ENCODE data around the gene FAM227A. TPM values are rescaled to one million over a fixed set of nuclear protein-coding genes. Genes with fewer than 3 reads are reported as not detected.
A peak's percentile ranks its signal among the peaks of the same experiment; 100 is the strongest.

Gene FAM227A
- total RNA-seq, 3 donors from 2014 or later (not counting 1 experiment from before 2014, with no cell fraction given), result 0.07 to 0.29 (median 0.28) TPM

DNA sequence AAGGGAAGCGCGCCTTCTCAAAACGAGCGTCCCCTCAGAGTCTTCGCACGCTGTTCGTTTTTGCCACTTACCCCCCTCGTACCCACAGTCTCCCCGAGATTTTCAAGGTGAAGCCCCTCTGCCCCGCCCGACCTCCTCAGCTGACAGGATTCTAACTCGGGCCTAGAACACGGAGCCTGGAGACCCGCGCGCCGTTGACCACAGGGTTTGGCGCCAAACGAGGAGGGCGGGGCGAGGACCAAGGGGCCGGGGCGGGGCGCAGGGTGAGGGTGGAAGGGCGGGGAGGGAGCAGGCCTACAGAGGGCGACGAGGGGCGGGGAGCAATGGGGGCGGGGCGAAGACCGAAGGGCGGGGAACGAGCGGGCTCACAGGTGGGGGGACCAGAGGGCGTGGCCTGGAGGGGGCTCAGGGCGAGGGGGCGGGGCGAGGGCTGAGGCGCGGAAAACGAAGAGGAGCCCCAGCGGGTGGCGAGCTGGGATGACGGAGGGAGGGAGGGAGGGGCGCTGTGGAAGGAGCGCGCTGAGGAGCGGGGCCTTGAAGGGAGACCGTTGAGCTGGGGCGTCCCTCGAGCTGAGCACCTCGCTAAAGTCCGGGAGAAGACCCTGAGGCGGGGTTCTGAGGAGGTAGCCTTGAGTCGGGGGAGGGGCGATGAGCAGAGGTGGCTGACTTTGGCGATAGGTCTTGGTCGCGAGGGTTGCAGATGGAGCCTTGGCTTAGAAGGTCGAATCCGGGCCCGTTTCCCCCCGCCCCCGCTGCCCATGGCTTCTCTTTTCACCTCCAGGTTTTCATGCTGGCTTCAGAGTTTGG lies 86.0 kb downstream of the FAM227A start, which contains the start of gene DMC1:
Gene DMC1, minus strand, starts transcription at position 212 of the 807 bp plus-strand sequence. CDS start 1,927 bp downstream, outside the sequence.
- WGBS (ENCODE audit: insufficient coverage), result under 1% methylated on average over 63 of the region's 64 CpGs
- ATAC-seq (peak; percentile 96 to 99 (median 97)), DNase-seq (peak; percentile 80 to 98)
- Mint-ChIP-seq H3K27me3 (ENCODE audit: low read depth in 2 of 2) (no peaks in the 10 kb centered on the region), H3K27ac (peak within 1 kb of the TSS; percentile 52 to 86), H3K4me1 (peaks cover 12 to 19% of the 10 kb centered on the region in 2 donors), H3K36me3 (no peaks in the 10 kb centered on the region), H3K4me3 (peak within 1 kb of the TSS; percentile 90), H3K9me3 (no peaks in the 10 kb centered on the region)
- H3K27me3 ChIP-seq (ENCODE audit: control insufficient read depth, insufficient read depth, low read length), result no peaks in the 10 kb centered on the region
- H3K9me3 ChIP-seq (ENCODE audit: control insufficient read depth, insufficient read depth, low read length), result no peaks in the 10 kb centered on the region
- TF ChIP-seq, protein P1, sequence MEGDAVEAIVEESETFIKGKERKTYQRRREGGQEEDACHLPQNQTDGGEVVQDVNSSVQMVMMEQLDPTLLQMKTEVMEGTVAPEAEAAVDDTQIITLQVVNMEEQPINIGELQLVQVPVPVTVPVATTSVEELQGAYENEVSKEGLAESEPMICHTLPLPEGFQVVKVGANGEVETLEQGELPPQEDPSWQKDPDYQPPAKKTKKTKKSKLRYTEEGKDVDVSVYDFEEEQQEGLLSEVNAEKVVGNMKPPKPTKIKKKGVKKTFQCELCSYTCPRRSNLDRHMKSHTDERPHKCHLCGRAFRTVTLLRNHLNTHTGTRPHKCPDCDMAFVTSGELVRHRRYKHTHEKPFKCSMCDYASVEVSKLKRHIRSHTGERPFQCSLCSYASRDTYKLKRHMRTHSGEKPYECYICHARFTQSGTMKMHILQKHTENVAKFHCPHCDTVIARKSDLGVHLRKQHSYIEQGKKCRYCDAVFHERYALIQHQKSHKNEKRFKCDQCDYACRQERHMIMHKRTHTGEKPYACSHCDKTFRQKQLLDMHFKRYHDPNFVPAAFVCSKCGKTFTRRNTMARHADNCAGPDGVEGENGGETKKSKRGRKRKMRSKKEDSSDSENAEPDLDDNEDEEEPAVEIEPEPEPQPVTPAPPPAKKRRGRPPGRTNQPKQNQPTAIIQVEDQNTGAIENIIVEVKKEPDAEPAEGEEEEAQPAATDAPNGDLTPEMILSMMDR (IDR thresholded peaks at IDR 0.05), result no peak
- peak within 1 kb of the TSS; percentile 36 for H3K27ac ChIP-seq (ENCODE audit: low read length)
- H3K36me3 ChIP-seq (ENCODE audit: control insufficient read depth, insufficient read depth, low read length), result no peaks in the 10 kb centered on the region
- peaks cover 17% of the 10 kb centered on the region for H3K4me1 ChIP-seq (ENCODE audit: control insufficient read depth, insufficient read depth, low read length)
- peak within 1 kb of the TSS; percentile 68 for H3K4me3 ChIP-seq (ENCODE audit: low read length)
- intact Hi-C loops (cut with micrococcal nuclease), result loop anchor here (5.0 kb wide), 1 partner anchor 158 kb away; no protein-coding TSS in a partner anchor

DNA sequence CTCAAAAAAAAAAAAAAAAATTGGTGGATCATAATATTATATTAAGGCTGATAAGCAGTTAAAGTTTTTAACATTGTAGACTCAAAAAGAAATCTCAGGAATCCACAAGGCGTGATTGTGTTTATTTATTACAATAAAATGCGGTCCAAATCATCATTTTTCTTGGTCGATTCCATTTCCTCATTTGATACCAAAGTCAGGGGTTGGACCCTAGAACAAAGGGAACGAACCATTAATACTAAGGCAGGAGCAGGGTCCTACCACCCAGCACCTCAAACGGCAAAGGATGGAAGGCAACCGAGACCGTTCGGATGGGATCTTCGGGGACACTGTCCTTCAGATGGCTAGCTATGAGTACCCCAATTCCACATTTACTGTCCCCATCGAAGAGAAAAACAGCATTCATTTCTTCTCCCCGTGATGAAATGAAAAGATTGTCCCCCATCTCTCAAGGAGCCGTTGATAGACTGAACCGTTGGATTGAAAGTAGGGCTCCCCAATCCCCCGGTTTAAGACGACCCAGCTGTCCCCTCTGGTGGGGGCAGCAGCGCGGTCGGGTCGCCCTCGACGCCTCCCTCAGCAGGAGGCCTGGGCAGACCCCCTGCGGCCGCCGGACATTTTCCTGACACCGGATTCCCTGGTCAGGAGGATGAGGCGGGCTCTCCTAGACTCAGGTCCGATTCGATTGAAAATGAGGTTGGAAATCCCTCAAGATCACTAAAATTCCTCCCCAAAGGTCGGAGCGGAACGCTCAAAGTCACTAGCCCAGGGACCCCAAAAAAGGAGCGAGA lies 86.8 kb downstream of the FAM227A start:
- no peaks in the 10 kb centered on the region for H3K27me3 Mint-ChIP-seq (ENCODE audit: low read depth in 2 of 2)
- intact Hi-C loops (cut with micrococcal nuclease), result no loop called here
- no peaks in the 10 kb centered on the region for H3K36me3 ChIP-seq (ENCODE audit: control insufficient read depth, insufficient read depth, low read length)
- DNase-seq, result peak in 1 of 2 donors; percentile 22
- peak overlapping the region in 1 of 2 donors; percentile 86 for H3K27ac Mint-ChIP-seq
- no peak for ATAC-seq
- peaks cover 17% of the 10 kb centered on the region for H3K4me1 ChIP-seq (ENCODE audit: control insufficient read depth, insufficient read depth, low read length)
- peaks cover 12 to 19% of the 10 kb centered on the region in 2 donors for H3K4me1 Mint-ChIP-seq
- no peaks in the 10 kb centered on the region for H3K36me3 Mint-ChIP-seq
- H3K27ac ChIP-seq (ENCODE audit: low read length), result no peak overlapping the region
- peak overlapping the region; percentile 19 for H3K4me3 ChIP-seq (ENCODE audit: low read length)
- no peaks in the 10 kb centered on the region for H3K9me3 ChIP-seq (ENCODE audit: control insufficient read depth, insufficient read depth, low read length)
- no peaks in the 10 kb centered on the region for H3K9me3 Mint-ChIP-seq
- H3K27me3 ChIP-seq (ENCODE audit: control insufficient read depth, insufficient read depth, low read length), result no peaks in the 10 kb centered on the region
- WGBS (ENCODE audit: insufficient coverage), result 39% methylated on average over 32 of the region's 32 CpGs
- H3K4me3 Mint-ChIP-seq, result peak overlapping the region; percentile 90
- TF ChIP-seq, protein P1 (IDR thresholded peaks at IDR 0.05), result no peak

DNA sequence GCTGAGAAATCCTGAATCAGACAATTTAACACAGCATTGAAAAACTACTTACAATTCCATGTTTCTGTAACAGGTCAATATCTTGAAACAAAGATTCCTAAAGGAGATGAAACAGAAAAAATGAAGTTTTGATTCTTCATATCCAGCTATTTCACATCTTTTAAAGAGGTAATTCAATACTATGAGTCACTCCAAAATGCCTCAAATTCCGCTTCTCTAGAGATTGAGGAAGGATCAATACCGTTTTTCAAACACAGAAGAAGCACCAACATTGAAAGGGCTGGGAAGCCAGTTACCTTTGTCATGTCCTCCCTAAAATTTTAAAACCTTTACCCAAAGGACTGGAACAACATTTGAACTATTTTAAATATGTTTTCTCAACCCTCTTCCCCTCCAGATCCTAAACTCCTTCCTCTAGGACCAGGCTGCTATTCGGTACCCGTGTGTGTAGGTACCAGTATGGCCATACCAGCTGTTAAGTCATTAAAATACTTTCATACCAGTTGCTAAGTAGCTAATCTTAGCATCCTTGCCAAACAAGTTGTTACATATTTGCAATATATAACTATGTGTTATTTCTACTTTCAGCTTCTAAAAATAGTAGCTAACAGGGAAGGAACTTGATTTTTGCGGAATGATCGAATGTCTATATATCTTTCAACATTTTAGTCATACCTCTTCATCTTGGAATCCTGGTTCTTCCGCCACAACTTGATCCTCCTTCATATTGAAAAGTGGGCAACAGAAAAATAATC lies 88.5 kb downstream of the FAM227A start:
- no peak for DNase-seq
- TF ChIP-seq, protein P1 (IDR thresholded peaks at IDR 0.05), result no peak
- Histone ChIP-seq H3K4me1 (ENCODE audit: control insufficient read depth, insufficient read depth, low read length) (peaks cover 17% of the 10 kb centered on the region), H3K27ac (ENCODE audit: low read length) (no peak overlapping the region), H3K9me3 (ENCODE audit: control insufficient read depth, insufficient read depth, low read length) (no peaks in the 10 kb centered on the region), H3K36me3 (ENCODE audit: control insufficient read depth, insufficient read depth, low read length) (no peaks in the 10 kb centered on the region), H3K4me3 (ENCODE audit: low read length) (no peak overlapping the region), H3K27me3 (ENCODE audit: control insufficient read depth, insufficient read depth, low read length) (no peaks in the 10 kb centered on the region)
- Mint-ChIP-seq H3K4me1 (peaks cover 12 to 19% of the 10 kb centered on the region in 2 donors), H3K27me3 (ENCODE audit: low read depth in 2 of 2) (no peaks in the 10 kb centered on the region), H3K4me3 (peak overlapping the region; percentile 56), H3K9me3 (no peaks in the 10 kb centered on the region), H3K27ac (no peak overlapping the region), H3K36me3 (no peaks in the 10 kb centered on the region)
- no peak for ATAC-seq
- 90% methylated on average over 4 of the region's 7 CpGs for WGBS (ENCODE audit: insufficient coverage)
- intact Hi-C loops (cut with micrococcal nuclease), result no loop called here
